ENCODE results near the gene BCL7A.

DNA sequence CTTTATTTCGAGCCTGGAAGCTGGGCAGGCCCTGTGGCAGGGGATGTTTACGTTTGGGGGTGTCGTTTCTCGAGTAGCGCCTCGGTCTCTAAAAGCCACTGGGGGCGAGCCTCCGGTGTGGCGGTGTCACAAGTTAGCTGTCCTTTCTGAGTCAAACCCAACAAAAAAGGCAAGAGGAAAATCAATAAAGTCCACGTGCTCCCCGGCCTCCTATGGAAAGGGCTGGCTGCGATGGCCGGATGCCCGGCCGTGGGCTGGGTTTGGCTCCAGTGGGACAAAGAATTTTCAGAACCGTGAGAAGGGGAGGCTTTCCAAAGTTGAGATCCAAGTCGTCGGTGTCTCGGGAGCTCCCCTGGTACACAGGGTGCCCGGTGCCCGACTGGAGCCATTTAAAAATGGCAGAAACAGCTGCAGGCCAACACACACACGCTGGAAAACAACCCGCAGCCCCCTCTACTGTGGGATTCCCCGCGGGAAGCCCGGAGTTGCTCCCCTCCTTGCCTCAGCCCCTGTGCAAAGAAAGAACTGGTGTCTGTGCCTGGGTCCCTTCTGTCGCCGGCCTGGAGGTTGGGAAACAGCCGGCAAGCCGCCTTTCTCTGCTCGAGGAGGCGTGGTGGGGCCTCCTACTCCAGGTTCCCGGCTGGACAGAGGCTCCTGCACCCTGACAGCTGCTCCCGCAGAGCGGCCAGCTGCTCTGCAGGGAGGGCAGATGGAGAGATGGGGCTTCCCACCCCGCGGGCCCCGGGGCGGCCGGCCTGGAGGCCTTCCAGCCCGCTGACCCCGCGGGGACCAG is 1.9 kb downstream of the BCL7A start:
- TF ChIP-seq, protein P1, sequence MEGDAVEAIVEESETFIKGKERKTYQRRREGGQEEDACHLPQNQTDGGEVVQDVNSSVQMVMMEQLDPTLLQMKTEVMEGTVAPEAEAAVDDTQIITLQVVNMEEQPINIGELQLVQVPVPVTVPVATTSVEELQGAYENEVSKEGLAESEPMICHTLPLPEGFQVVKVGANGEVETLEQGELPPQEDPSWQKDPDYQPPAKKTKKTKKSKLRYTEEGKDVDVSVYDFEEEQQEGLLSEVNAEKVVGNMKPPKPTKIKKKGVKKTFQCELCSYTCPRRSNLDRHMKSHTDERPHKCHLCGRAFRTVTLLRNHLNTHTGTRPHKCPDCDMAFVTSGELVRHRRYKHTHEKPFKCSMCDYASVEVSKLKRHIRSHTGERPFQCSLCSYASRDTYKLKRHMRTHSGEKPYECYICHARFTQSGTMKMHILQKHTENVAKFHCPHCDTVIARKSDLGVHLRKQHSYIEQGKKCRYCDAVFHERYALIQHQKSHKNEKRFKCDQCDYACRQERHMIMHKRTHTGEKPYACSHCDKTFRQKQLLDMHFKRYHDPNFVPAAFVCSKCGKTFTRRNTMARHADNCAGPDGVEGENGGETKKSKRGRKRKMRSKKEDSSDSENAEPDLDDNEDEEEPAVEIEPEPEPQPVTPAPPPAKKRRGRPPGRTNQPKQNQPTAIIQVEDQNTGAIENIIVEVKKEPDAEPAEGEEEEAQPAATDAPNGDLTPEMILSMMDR (IDR thresholded peaks at IDR 0.05; ENCODE audit: low read length): no peak
- TF ChIP-seq EZH2 (optimal IDR thresholded peaks at IDR 0.05; ENCODE audit: low read depth, low read length): no peak
